A549 (cell line): Measurements from ENCODE around the gene HOXC6.

Experiments used
- EHMT2 ChIP-seq: fragments of 200-600 bp; sonication (generic); IDR thresholded peaks from 2 replicates; pipeline ENCODE4 v1.6.1; 2016; ENCODE audit warnings: antibody characterized with exemption, low read depth, mild to moderate bottlenecking, moderate library complexity
- NFE2L2 ChIP-seq: fragments of 150-350 bp; conservative IDR thresholded peaks from 2 replicates; pipeline ENCODE4 v1.6.1; 2014; ENCODE audit warnings: low read length
- POLR2A ChIP-seq: IDR thresholded peaks from 2 replicates; pipeline ENCODE4 v1.6.1; 2012; ENCODE audit warnings: mild to moderate bottlenecking, low read length
- RARB ChIP-seq: fragments of 250-450 bp; sonication (Bioruptor Pico); IDR thresholded peaks from 2 replicates; pipeline ENCODE4 v1.8.0; 2021; ENCODE audit warnings: mild to moderate bottlenecking, moderate library complexity
- SREBF2 ChIP-seq: fragments of 450-650 bp; IDR thresholded peaks from 2 replicates; pipeline ENCODE4 v1.6.1; 2014; ENCODE audit warnings: mild to moderate bottlenecking, moderate library complexity
- TF ChIP-seq, protein P1 (sequence below): fragments of 200-600 bp; sonication (generic); IDR thresholded peaks from 2 replicates; pipeline ENCODE4 v1.6.1; 2016; ENCODE audit warnings: antibody characterized with exemption, mild to moderate bottlenecking, moderate library complexity
- TF ChIP-seq, protein P2 (sequence below): fragments of 150-350 bp; IDR thresholded peaks from 2 replicates; pipeline ENCODE4 v1.6.1; 2014; ENCODE audit warnings: low read depth, mild to moderate bottlenecking, low read length
- TF ChIP-seq, protein P3 (sequence below): fragments of >200 bp; sonication (Bioruptor Twin); formaldehyde crosslinking; IDR thresholded peaks from 3 replicates; pipeline ENCODE4 v1.5.1; 2016
- TF ChIP-seq, protein P4 (sequence below): fragments of 450-650 bp; IDR thresholded peaks from 2 replicates; pipeline ENCODE4 v1.6.1; 2014; ENCODE audit warnings: antibody characterized with exemption
- TF ChIP-seq, protein P5 (sequence below): IDR thresholded peaks from 2 replicates; pipeline ENCODE4 v1.6.1; 2012

DNA sequence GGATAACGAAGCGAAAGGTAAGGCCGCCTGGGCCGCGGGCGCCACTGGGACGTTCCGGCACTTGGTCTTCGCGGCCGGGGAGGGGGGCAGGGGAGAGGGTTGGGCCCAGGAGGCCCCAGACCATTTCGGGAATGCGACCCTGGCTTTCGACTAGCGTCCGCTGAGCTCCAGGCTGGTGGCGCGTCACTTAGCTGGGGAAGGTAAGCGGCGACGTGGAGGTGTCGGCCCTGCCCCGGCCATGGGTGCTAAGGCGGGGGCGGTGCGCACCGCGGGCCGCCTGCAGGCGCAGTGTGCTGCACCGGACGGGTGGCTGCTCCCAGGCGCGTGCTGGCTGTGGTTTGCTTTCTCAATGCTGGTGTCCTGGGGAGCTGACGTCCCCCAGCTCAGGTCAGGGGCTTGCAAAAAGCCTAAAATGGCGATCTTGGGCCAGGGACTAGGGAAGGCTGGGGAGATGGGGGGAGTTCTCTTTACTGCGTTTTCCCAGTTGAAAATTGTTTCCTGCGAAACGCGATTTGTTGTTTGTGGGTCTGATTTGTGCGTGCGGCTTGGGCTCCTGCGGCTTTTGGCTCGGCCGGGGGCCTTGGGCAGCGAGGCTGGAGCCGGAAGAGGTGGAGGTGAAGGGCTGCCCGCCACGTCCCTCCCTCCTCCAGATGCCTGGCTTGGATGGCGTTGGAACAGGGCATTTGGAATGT, 42.1 kb upstream of the HOXC6 start:
- TF ChIP-seq POLR2A (no peak), EHMT2 (no peak), RARB (CRISPR knock-in tag) (no peak), SREBF2 (no peak), NFE2L2 (no peak)
- TF ChIP-seq, protein P1, sequence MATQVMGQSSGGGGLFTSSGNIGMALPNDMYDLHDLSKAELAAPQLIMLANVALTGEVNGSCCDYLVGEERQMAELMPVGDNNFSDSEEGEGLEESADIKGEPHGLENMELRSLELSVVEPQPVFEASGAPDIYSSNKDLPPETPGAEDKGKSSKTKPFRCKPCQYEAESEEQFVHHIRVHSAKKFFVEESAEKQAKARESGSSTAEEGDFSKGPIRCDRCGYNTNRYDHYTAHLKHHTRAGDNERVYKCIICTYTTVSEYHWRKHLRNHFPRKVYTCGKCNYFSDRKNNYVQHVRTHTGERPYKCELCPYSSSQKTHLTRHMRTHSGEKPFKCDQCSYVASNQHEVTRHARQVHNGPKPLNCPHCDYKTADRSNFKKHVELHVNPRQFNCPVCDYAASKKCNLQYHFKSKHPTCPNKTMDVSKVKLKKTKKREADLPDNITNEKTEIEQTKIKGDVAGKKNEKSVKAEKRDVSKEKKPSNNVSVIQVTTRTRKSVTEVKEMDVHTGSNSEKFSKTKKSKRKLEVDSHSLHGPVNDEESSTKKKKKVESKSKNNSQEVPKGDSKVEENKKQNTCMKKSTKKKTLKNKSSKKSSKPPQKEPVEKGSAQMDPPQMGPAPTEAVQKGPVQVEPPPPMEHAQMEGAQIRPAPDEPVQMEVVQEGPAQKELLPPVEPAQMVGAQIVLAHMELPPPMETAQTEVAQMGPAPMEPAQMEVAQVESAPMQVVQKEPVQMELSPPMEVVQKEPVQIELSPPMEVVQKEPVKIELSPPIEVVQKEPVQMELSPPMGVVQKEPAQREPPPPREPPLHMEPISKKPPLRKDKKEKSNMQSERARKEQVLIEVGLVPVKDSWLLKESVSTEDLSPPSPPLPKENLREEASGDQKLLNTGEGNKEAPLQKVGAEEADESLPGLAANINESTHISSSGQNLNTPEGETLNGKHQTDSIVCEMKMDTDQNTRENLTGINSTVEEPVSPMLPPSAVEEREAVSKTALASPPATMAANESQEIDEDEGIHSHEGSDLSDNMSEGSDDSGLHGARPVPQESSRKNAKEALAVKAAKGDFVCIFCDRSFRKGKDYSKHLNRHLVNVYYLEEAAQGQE, result no peak
- TF ChIP-seq, protein P2, sequence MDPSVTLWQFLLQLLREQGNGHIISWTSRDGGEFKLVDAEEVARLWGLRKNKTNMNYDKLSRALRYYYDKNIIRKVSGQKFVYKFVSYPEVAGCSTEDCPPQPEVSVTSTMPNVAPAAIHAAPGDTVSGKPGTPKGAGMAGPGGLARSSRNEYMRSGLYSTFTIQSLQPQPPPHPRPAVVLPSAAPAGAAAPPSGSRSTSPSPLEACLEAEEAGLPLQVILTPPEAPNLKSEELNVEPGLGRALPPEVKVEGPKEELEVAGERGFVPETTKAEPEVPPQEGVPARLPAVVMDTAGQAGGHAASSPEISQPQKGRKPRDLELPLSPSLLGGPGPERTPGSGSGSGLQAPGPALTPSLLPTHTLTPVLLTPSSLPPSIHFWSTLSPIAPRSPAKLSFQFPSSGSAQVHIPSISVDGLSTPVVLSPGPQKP, result no peak
- TF ChIP-seq, protein P3, sequence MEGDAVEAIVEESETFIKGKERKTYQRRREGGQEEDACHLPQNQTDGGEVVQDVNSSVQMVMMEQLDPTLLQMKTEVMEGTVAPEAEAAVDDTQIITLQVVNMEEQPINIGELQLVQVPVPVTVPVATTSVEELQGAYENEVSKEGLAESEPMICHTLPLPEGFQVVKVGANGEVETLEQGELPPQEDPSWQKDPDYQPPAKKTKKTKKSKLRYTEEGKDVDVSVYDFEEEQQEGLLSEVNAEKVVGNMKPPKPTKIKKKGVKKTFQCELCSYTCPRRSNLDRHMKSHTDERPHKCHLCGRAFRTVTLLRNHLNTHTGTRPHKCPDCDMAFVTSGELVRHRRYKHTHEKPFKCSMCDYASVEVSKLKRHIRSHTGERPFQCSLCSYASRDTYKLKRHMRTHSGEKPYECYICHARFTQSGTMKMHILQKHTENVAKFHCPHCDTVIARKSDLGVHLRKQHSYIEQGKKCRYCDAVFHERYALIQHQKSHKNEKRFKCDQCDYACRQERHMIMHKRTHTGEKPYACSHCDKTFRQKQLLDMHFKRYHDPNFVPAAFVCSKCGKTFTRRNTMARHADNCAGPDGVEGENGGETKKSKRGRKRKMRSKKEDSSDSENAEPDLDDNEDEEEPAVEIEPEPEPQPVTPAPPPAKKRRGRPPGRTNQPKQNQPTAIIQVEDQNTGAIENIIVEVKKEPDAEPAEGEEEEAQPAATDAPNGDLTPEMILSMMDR, result no peak
- TF ChIP-seq, protein P4, sequence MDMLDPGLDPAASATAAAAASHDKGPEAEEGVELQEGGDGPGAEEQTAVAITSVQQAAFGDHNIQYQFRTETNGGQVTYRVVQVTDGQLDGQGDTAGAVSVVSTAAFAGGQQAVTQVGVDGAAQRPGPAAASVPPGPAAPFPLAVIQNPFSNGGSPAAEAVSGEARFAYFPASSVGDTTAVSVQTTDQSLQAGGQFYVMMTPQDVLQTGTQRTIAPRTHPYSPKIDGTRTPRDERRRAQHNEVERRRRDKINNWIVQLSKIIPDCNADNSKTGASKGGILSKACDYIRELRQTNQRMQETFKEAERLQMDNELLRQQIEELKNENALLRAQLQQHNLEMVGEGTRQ, result no peak
- TF ChIP-seq, protein P5, sequence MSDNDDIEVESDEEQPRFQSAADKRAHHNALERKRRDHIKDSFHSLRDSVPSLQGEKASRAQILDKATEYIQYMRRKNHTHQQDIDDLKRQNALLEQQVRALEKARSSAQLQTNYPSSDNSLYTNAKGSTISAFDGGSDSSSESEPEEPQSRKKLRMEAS, result no peak
